Measurements from ENCODE around the gene PTCH2.
"Not testable (repeated sequence)": the region's sequence is repeated elsewhere in the genome, so short reads cannot be mapped to it uniquely, and the experiment has no call there.

PTCH2 gene

GRCh38 chr1:44842486-44842861 is 579 bp downstream of the PTCH2 start:
- Histone ChIP-seq H3K9ac (ENCODE audit: low read depth in 1 of 2, low read length in 2 of 2) (peak overlapping the region in 1 of 2 donors; percentile 59), H3K27ac (ENCODE audit: low read depth, low read length) (no peak overlapping the region), H3K9me3 (ENCODE audit: control insufficient read depth in 1 of 2, low read length in 2 of 2) (no peaks in the 10 kb centered on the region), H3K4me3 (ENCODE audit: low read depth in 1 of 2, low read length in 2 of 2) (peak overlapping the region; percentile 49 to 60), H3K4me1 (ENCODE audit: control insufficient read depth in 1 of 2, insufficient read depth in 2 of 2, low read length in 2 of 2) (no peaks in the 10 kb centered on the region), H3K27me3 (ENCODE audit: control insufficient read depth in 1 of 2, insufficient read depth in 2 of 2, low read length in 2 of 2) (no peaks in the 10 kb centered on the region), H3K36me3 (ENCODE audit: control insufficient read depth in 1 of 2, insufficient read depth in 2 of 2, low read length in 2 of 2) (no peaks in the 10 kb centered on the region)

GRCh38 chr1:44839576-44839975 is 3.5 kb downstream of the PTCH2 start:
- Histone ChIP-seq H3K27ac (ENCODE audit: low read depth, low read length) (no peak overlapping the region), H3K9ac (ENCODE audit: low read depth in 1 of 2, low read length in 2 of 2) (no peak overlapping the region), H3K4me1 (ENCODE audit: control insufficient read depth in 1 of 2, insufficient read depth in 2 of 2, low read length in 2 of 2) (peaks cover 0 to 5% of the 10 kb centered on the region in 2 donors)

GRCh38 chr1:44838294-44838693 is 4.8 kb downstream of the PTCH2 start:
- not testable (repeated sequence) for H3K36me3 ChIP-seq (ENCODE audit: control insufficient read depth in 1 of 2, insufficient read depth in 2 of 2, low read length in 2 of 2); H3K4me3 ChIP-seq (ENCODE audit: low read depth in 1 of 2, low read length in 2 of 2); H3K27me3 ChIP-seq (ENCODE audit: control insufficient read depth in 1 of 2, insufficient read depth in 2 of 2, low read length in 2 of 2); H3K9ac ChIP-seq (ENCODE audit: low read depth in 1 of 2, low read length in 2 of 2); H3K4me1 ChIP-seq (ENCODE audit: control insufficient read depth in 1 of 2, insufficient read depth in 2 of 2, low read length in 2 of 2); H3K27ac ChIP-seq (ENCODE audit: low read depth, low read length); H3K9me3 ChIP-seq (ENCODE audit: control insufficient read depth in 1 of 2, low read length in 2 of 2)

More at GRCh38 chr1:44839576-44839975, 3.5 kb downstream of the PTCH2 start:
- Histone ChIP-seq H3K4me3 (ENCODE audit: low read depth in 1 of 2, low read length in 2 of 2) (no peak overlapping the region), H3K9me3 (ENCODE audit: control insufficient read depth in 1 of 2, low read length in 2 of 2) (no peaks in the 10 kb centered on the region), H3K36me3 (ENCODE audit: control insufficient read depth in 1 of 2, insufficient read depth in 2 of 2, low read length in 2 of 2) (no peaks in the 10 kb centered on the region), H3K27me3 (ENCODE audit: control insufficient read depth in 1 of 2, insufficient read depth in 2 of 2, low read length in 2 of 2) (no peaks in the 10 kb centered on the region)

GRCh38 chr1:44835738-44836675 is 7.0 kb downstream of the PTCH2 start:
- Histone ChIP-seq H3K9ac (ENCODE audit: low read depth in 1 of 2, low read length in 2 of 2) (no peak overlapping the region), H3K27ac (ENCODE audit: low read depth, low read length) (no peak overlapping the region), H3K36me3 (ENCODE audit: control insufficient read depth in 1 of 2, insufficient read depth in 2 of 2, low read length in 2 of 2) (no peaks in the 10 kb centered on the region), H3K27me3 (ENCODE audit: control insufficient read depth in 1 of 2, insufficient read depth in 2 of 2, low read length in 2 of 2) (no peaks in the 10 kb centered on the region), H3K9me3 (ENCODE audit: control insufficient read depth in 1 of 2, low read length in 2 of 2) (no peaks in the 10 kb centered on the region), H3K4me3 (ENCODE audit: low read depth in 1 of 2, low read length in 2 of 2) (peak overlapping the region in 1 of 2 donors; percentile 36), H3K4me1 (ENCODE audit: control insufficient read depth in 1 of 2, insufficient read depth in 2 of 2, low read length in 2 of 2) (peaks cover 0 to 5% of the 10 kb centered on the region in 2 donors)

- Histone ChIP-seq H3K4me1 (ENCODE audit: control insufficient read depth in 1 of 2, insufficient read depth in 2 of 2, low read length in 2 of 2) (peaks cover 0 to 5% of the 10 kb centered on the region in 2 donors), H3K9me3 (ENCODE audit: control insufficient read depth in 1 of 2, low read length in 2 of 2) (no peaks in the 10 kb centered on the region), H3K36me3 (ENCODE audit: control insufficient read depth in 1 of 2, insufficient read depth in 2 of 2, low read length in 2 of 2) (no peaks in the 10 kb centered on the region), H3K27ac (ENCODE audit: low read depth, low read length) (no peak overlapping the region), H3K27me3 (ENCODE audit: control insufficient read depth in 1 of 2, insufficient read depth in 2 of 2, low read length in 2 of 2) (no peaks in the 10 kb centered on the region), H3K4me3 (ENCODE audit: low read depth in 1 of 2, low read length in 2 of 2) (no peak overlapping the region), H3K9ac (ENCODE audit: low read depth in 1 of 2, low read length in 2 of 2) (no peak overlapping the region)
Observed at GRCh38 chr1:44834328-44834727, 8.7 kb downstream of the PTCH2 start.

GRCh38 chr1:44832056-44832705 is 10.9 kb downstream of the PTCH2 start:
- Histone ChIP-seq H3K9ac (ENCODE audit: low read depth in 1 of 2, low read length in 2 of 2) (no peak overlapping the region), H3K4me1 (ENCODE audit: control insufficient read depth in 1 of 2, insufficient read depth in 2 of 2, low read length in 2 of 2) (peaks cover 0 to 13% of the 10 kb centered on the region in 2 donors), H3K27ac (ENCODE audit: low read depth, low read length) (no peak overlapping the region), H3K4me3 (ENCODE audit: low read depth in 1 of 2, low read length in 2 of 2) (no peak overlapping the region), H3K36me3 (ENCODE audit: control insufficient read depth in 1 of 2, insufficient read depth in 2 of 2, low read length in 2 of 2) (no peaks in the 10 kb centered on the region), H3K27me3 (ENCODE audit: control insufficient read depth in 1 of 2, insufficient read depth in 2 of 2, low read length in 2 of 2) (no peaks in the 10 kb centered on the region), H3K9me3 (ENCODE audit: control insufficient read depth in 1 of 2, low read length in 2 of 2) (no peaks in the 10 kb centered on the region)

GRCh38 chr1:44831516-44831915 is 11.5 kb downstream of the PTCH2 start:
- H3K36me3 ChIP-seq (ENCODE audit: control insufficient read depth in 1 of 2, insufficient read depth in 2 of 2, low read length in 2 of 2) = no peaks in the 10 kb centered on the region
- H3K4me1 ChIP-seq (ENCODE audit: control insufficient read depth in 1 of 2, insufficient read depth in 2 of 2, low read length in 2 of 2) = peaks cover 3 to 20% of the 10 kb centered on the region in 2 donors
- H3K9me3 ChIP-seq (ENCODE audit: control insufficient read depth in 1 of 2, low read length in 2 of 2) = no peaks in the 10 kb centered on the region
- no peaks in the 10 kb centered on the region for H3K27me3 ChIP-seq (ENCODE audit: control insufficient read depth in 1 of 2, insufficient read depth in 2 of 2, low read length in 2 of 2)
- no peak overlapping the region for H3K9ac ChIP-seq (ENCODE audit: low read depth in 1 of 2, low read length in 2 of 2)
- no peak overlapping the region for H3K4me3 ChIP-seq (ENCODE audit: low read depth in 1 of 2, low read length in 2 of 2)
- no peak overlapping the region for H3K27ac ChIP-seq (ENCODE audit: low read depth, low read length)

GRCh38 chr1:44830900-44831304 is 12.2 kb downstream of the PTCH2 start:
- Histone ChIP-seq H3K9ac (ENCODE audit: low read depth in 1 of 2, low read length in 2 of 2) (no peak overlapping the region), H3K4me3 (ENCODE audit: low read depth in 1 of 2, low read length in 2 of 2) (no peak overlapping the region), H3K27ac (ENCODE audit: low read depth, low read length) (no peak overlapping the region), H3K27me3 (ENCODE audit: control insufficient read depth in 1 of 2, insufficient read depth in 2 of 2, low read length in 2 of 2) (no peaks in the 10 kb centered on the region), H3K4me1 (ENCODE audit: control insufficient read depth in 1 of 2, insufficient read depth in 2 of 2, low read length in 2 of 2) (peaks cover 7 to 24% of the 10 kb centered on the region in 2 donors), H3K36me3 (ENCODE audit: control insufficient read depth in 1 of 2, insufficient read depth in 2 of 2, low read length in 2 of 2) (no peaks in the 10 kb centered on the region), H3K9me3 (ENCODE audit: control insufficient read depth in 1 of 2, low read length in 2 of 2) (no peaks in the 10 kb centered on the region)

GRCh38 chr1:44829506-44830384 is 13.3 kb downstream of the PTCH2 start:
- Histone ChIP-seq H3K9me3 (ENCODE audit: control insufficient read depth in 1 of 2, low read length in 2 of 2) (no peaks in the 10 kb centered on the region), H3K36me3 (ENCODE audit: control insufficient read depth in 1 of 2, insufficient read depth in 2 of 2, low read length in 2 of 2) (no peaks in the 10 kb centered on the region)

More at GRCh38 chr1:44829506-44830384, 13.3 kb downstream of the PTCH2 start:
- Histone ChIP-seq H3K4me1 (ENCODE audit: control insufficient read depth in 1 of 2, insufficient read depth in 2 of 2, low read length in 2 of 2) (peaks cover 7 to 20% of the 10 kb centered on the region in 2 donors), H3K27ac (ENCODE audit: low read depth, low read length) (no peak overlapping the region), H3K9ac (ENCODE audit: low read depth in 1 of 2, low read length in 2 of 2) (no peak overlapping the region), H3K4me3 (ENCODE audit: low read depth in 1 of 2, low read length in 2 of 2) (no peak overlapping the region), H3K27me3 (ENCODE audit: control insufficient read depth in 1 of 2, insufficient read depth in 2 of 2, low read length in 2 of 2) (no peaks in the 10 kb centered on the region)
